Activated T-helper 1 cell treated with Interleukin-2 at 50 U/mL for 16 hours (primary cell): ENCODE measurements around the gene ETNK2.
"Not testable (repeated sequence)": the region's sequence is repeated elsewhere in the genome, so short reads cannot be mapped to it uniquely, and the experiment has no call there.

Experiments
- DNase-seq: peaks from one replicate; pipeline ENCODE4 v3.0.0-alpha.2; 2020; ENCODE audit warnings: low read depth

ETNK2 gene

DNA sequence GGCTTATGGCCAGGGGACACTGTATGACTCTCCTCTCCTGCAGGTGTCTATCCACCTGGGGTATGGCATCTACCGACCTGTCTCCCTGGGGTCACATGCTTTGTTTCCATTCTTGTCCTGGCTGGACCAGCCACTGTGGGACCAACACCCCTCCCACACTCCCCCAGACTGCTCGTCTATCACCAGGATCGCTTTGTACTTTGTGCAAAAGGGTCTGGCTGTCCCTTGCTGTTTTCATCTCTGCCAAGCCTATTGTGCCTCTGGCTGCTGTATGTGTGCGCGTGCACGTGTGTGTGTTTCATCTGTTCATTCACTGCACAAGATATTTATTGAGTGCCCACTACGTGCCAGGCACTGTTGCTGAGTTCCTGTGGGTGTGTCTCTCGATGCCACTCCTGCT, 25.5 kb downstream of the ETNK2 start:
- no peak for DNase-seq

DNA sequence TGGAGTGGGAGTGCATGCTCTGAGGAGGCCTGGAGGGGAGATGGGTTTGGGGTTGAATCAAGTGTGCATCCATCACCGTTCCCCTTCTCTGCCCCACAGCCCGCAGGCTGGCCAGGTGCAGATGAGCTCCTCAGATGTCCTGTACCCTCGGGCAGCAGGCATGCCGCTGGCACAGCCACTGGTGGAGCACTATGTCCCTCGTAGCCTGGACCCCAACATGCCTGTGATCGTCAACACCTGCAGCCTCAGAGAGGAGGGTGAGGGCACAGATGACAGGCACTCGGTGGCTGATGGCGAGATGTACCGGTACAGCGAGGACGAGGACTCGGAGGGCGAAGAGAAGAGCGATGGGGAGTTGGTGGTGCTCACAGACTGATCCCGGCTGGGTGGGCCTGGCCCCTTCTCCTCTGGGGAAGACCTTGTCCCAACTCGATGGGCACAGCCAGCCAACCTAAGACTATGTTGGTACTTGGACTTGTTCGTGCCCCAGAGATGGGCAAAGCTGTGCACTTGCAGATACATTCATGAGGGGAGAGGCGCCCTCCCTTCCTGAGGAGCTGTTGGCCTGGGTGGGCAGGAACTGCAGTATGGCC, 26.0 kb downstream of the ETNK2 start:
- DNase-seq = no peak

DNA sequence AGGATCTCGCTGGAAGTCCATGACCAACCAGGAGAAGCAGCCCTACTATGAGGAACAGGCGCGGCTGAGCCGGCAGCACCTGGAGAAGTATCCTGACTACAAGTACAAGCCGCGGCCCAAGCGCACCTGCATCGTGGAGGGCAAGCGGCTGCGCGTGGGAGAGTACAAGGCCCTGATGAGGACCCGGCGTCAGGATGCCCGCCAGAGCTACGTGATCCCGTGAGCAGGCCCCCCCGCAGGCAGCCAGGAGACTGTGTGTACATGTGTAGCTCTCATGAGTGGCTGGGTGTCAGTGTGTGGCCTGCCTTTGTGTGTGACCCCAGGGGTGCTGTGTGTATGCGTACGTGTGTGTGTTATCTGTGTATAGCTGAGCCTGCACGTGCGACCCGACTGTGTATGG, 27.2 kb downstream of the ETNK2 start:
- DNase-seq = no peak

GRCh38 chr1:204123376-204123775, 28.5 kb downstream of the ETNK2 start:
- DNase-seq = no peak

DNA sequence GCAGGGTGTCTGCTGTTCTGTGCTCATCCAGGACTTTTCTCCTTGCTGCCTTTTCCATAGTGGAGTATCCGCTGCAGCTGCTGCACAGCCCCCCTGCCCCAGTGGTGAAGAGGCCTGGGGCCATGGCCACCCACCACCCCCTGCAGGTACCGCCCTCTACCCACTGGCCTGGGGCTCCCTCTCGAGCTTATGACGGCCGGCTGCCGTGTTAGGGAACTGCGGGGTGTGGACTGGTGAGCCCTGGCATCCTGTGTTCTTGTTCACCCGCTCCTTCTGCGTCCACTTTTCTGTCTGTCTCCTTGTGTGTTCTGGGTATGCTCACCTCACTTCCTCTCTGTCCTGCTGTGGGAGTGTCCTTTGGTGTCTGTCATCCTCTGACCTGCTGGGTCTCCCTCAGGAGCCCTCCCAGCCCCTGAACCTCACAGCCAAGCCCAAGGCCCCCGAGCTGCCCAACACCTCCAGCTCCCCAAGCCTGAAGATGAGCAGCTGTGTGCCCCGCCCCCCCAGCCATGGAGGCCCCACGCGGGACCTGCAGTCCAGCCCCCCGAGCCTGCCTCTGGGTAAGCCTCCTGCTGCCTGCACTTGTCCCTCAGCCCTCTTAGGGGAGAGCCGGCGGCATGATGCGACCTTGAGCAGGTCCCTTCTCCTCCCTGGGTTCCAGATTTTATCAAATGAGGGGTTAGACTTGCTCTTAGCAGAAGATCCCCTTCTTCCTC, 29.8 kb downstream of the ETNK2 start:
- DNase-seq = no peak

DNA sequence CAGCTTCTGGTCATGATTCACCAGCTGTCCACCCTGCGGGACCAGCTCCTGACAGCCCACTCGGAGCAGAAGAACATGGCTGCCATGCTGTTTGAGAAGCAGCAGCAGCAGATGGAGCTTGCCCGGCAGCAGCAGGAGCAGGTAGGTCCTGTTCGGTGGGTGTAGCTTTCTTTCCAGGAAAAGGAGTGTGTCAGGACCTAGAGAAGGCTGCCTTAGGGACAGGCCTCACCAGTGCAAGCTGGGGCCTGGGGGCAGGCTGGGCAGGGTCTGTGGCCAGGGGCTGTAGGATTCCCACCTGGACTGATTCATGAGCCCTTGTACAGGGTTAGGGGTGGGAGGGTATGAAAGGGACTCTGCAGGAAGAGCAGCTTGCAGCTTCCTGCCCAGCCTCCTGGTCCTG, 35.3 kb downstream of the ETNK2 start:
- DNase-seq = no peak

DNA sequence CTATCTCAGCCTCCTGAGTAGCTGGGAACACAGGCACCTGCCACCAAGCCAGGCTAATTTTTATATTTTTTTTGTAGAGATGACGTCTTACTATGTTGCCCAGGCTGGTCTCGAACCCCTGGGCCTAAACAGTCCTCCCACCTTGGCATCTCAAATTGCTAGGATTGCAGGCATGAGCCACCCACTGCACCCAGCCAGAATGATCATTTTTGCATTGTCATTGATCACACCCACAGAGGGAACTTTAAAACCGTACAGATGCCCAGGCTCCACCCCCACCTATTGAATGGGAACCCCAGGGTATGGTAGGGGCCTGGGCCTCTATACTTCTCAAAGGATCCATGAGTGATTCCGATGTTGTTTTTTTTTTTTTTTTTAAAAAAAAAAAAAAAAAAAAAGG, 36.7 kb downstream of the ETNK2 start:
- no peak for DNase-seq

DNA sequence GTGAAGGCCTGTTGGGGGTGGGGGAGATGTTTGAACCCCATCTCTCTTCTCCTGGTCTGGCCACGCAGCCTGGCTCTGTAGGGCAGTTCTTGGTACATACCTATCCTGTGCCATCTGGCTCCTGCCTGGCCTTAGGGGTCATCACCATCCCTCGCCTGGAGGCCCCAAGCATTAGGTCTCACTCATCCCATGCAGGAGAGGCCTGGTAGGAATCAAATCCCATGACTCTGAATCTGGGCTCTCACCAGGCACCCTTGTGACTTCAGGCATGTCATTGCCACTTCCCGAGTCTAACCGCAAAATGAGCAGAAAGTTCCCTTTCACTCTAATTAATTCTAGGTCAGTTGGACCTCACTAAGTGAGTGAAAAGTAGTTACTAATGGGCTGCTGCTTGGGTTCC, 37.2 kb downstream of the ETNK2 start:
- DNase-seq = no peak

DNA sequence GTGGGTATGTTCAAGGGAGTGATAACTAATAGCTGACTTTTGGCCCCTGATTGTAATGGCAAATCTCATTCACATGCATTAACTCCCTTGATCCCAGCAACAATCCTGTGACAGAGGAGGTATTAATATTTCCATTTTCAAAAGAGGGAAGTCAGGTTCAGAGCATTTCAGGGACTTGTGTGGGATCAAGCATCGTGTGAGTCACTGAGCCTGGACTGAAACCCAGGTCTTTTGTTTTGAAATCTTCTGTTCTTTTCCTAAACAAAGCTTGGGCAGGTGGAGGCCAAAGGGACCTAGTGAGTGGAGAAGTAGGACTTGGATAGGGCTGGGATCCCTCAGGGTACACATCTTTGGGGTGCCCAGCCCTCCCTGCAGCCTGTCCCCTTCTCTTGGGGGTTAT, 37.9 kb downstream of the ETNK2 start:
- no peak for DNase-seq

GRCh38 chr1:204112876-204113730, 38.7 kb downstream of the ETNK2 start:
- no peak for DNase-seq

DNA sequence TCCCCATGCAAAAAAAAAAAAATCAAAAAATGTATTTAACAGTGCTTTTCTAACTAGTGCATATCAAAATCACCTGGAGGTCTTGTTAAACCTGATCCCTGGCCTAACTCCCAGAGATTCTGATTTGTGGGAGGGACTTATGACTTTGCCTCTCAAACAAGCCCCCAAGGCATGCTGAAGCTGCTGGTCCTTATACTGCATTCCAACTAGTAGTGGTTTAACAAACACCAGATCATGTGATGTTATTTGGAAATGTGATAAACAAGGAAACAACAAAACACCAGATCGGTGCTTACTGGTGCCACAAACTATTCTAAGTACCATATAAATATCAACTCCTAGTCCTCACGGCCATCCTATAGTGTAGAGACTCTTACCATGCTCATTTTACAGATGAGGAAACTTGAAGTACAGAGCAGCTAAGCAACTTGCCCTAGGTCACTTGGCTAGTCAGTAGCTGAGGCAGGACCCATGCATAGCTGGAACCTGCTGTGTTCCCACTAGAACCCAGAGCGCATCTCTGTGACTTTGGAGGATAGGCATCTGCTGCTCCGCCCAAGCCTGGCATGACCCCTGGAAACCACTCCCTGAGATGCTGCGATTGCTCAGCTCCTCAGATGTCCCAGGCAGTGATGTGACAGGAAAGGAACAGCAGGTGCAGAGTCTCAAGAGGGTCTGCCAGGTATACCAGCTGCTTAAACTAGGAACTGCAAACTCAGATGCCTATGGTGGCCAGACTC, 40.8 kb downstream of the ETNK2 start:
- DNase-seq = no peak

DNA sequence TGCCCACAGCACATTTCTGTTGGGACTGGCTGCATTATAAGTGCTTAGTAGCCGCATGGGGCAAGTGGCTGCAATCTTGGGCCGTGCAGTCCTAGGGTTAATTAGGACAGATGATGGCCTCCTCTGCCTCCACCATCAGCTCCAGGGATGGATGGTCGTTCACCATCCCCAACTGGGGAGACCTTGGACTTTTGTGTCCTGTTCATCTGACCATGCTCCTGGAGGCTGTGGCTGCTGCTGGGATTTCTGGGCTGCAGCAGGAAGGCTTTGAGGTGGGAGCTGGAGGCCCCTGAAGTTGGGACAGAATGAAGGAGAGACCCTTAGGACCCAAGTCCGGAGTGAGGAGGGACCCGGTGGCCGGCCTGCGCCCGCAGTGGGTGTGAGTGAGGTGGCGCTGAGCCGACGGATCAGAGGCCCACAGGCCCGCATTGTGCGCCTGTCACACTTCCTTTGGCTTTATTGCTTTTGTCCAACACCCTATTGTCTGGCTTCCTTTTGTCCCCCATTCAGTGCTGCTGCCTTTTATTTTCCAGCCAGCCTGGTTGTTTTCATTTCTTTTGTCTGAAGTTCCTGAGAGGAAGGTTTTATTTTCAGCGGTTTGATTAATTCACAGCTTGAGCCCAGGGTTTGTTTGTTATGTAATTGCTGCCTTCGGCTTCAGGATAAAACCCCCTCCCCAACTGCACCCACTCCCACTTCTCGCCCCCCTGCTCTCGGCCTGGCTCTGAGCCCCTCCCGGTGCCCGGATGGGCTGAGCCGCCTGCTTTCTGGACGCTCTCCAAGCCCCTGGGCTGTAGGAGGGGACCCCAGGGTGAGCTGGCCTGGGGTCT, 43.3 kb downstream of the ETNK2 start:
- DNase-seq = no peak

DNA sequence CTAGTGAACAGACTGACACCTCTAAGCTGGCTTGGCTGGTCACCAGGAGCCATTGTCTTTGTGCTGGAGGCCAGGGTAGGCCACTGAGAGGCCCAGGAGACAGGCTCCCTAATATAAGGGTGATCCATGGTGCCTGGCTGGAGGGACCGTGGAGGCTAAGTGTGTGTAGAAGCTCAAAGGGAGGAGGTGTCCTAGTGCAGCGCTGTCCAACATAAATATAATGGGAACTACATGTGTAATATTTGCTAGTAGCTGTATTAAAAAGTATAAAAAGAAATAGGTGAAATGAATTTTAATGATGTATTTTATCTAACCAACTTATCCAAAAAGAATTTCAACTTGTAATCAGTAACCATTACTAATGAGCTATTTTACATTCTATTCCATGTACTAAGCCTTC, 44.0 kb downstream of the ETNK2 start:
- no peak for DNase-seq

DNA sequence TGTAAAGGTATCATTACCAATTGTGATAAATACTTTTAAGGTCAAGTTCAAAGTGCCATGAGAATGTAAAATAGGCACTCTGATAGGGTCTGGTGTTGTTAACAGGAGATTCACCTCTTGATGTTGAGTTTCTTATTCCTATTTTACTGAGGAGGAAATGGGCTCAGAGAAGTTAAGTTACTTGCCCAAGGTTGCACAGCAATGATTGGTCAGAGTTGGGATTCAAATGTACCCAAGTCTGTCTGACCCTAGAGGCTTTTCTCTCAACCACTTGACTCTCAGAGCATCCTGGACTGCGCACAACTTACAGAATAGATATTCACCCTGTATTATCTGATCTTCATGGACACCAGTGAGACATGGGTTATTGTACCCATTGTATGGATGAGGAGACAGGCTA, 45.0 kb downstream of the ETNK2 start:
- no peak for DNase-seq

- DNase-seq = no peak
Measured at GRCh38 chr1:204105131-204105515, 46.7 kb downstream of the ETNK2 start.

GRCh38 chr1:204104331-204105130, 47.3 kb downstream of the ETNK2 start:
- DNase-seq = no peak

- no peak for DNase-seq
Measured at GRCh38 chr1:204103431-204103741, 48.5 kb downstream of the ETNK2 start.

DNA sequence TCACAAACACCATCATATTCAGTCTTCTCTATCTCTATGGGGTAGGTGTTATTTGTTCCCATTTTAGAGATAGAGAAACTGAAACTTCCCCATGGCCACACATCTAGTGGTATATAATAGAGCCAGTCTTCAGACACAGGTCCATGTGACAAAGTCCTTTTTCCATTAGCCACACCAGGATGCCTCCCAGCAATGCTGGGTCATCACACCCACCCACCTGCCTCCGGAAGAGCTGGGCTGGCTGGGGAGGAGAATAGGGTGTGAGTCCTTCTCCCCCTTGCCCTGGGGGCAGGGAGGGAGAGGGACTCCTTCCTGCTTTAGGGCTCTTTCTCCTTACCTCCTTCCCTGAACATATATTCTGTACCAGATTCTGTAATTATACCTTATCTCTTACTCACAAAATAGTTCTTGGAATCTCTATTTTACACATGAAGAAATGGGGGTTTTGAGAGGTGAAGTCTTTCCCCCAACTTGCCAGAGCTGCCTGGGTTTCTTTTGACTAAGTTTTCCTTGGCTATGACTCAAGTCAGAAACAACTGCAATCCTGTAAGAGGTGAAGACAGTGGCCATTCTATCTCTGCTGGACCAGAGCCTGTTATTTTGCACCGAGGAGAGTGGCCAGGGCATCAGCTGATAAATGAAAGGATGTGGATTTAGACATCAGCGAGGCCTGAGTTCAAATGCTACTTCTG, 49.0 kb downstream of the ETNK2 start:
- no peak for DNase-seq

- no peak for DNase-seq
Measured at GRCh38 chr1:204102029-204102611, 49.7 kb downstream of the ETNK2 start.

DNA sequence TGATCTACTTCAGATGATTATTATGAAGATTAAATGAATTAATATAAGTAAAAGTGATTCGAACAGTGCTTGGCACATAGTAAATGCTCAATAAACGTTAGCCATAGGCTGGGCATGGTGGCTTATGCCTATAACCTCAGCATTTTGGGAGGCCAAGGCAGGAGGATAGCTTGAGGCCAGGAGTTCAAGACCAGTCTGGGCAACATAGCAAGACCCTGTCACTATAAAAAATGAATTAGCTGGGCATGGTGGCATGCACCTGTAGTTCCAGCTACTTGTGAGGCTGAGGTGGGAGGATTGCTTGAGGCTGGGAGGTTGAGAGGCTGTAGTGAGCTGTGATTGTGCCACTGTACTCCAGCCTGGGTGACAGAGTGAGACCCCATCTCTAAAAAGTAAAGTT, 52.1 kb downstream of the ETNK2 start:
- DNase-seq = not testable (repeated sequence)
